ENCODE measurements around the gene SLC28A3.

The SLC28A3 gene

GRCh38 chr9:84241817-84242373 lies 98.7 kb downstream of the SLC28A3 start:
- no peak for DNase-seq (ENCODE audit: low spot score)

DNA sequence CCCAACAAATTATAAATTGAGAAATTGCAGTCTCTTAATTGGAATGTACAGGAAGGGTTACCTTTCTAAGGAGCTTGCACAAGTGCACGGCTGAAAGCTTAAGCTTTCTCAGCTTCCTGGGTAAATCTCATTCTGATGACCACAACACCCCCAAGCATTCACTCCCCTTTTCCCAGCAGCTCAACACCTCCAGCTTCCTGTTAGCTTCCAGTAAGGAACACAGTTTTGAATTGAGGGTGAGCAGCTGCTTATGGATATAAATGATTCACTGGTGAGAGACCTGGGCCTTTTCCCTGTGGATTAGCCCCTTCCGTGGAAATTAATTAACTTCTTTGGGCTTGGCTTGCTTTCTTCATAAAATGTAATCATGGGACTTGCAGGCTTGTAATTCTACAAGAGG lies 101.2 kb downstream of the SLC28A3 start:
- DNase-seq (ENCODE audit: low spot score) = no peak

DNA sequence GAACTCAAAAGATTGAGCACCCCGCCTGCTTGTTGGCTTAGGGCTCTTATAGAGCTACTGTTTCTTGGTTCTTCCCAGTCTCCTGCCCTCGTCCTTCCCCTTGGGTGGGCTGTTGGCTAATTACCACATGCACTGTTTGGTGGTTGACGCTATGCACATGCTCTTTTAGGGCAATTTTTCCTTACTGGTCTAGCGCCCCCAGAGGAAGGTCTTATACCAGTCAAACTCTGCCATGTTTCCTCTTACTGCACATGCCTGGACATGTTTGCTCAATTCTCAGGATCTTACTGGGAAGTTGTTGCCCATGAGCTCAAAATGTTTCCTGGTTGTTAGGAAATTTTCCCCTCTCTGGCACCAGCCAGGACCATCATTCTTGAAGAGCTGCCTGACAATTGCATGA lies 101.9 kb downstream of the SLC28A3 start:
- no peak for DNase-seq (ENCODE audit: low spot score)

DNA sequence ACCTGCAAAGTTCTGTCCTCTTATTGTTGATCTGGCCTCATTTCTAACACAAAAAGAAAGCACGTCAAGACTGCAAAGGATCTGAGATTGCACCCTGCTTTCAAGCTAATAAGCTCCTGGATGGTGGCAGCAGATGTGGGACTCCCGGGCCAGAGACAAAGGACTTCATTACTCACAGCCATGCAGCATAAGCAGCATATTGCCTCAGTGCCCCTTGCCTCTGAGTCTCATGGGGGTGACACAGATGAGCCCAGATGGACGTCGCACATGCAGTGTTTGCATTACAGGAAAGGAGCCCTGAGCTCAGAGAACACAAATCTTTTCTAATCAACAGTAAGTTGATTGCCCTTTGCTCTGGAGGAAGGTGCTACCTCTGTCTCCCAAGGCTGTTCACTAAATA lies 105.0 kb downstream of the SLC28A3 start:
- no peak for DNase-seq (ENCODE audit: low spot score)

- DNase-seq (ENCODE audit: low spot score) = no peak
Measured at GRCh38 chr9:84230355-84231145, 110.0 kb downstream of the SLC28A3 start.

DNA sequence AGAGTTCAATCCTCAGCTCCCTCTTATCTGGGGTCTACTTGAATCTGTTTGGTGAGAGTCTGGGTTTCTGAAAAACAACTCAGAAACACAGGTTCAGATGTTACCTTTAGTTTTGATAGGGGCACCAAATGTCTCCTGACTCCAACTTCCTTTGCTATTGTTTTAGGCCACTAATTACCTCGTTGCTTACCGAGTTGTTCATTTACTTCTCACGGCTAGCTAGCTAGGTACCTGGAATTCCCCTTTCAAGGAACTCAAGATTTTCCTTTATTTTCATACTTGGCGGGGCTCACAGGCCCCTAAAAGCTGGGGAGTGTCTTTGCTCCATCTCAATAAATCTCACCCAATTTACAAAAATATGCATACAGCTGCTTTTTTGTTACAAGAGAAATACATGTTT lies 111.4 kb downstream of the SLC28A3 start:
- DNase-seq (ENCODE audit: low spot score) = no peak

- no peak for DNase-seq (ENCODE audit: low spot score)
Measured at GRCh38 chr9:84228130-84228720, 112.3 kb downstream of the SLC28A3 start.

DNA sequence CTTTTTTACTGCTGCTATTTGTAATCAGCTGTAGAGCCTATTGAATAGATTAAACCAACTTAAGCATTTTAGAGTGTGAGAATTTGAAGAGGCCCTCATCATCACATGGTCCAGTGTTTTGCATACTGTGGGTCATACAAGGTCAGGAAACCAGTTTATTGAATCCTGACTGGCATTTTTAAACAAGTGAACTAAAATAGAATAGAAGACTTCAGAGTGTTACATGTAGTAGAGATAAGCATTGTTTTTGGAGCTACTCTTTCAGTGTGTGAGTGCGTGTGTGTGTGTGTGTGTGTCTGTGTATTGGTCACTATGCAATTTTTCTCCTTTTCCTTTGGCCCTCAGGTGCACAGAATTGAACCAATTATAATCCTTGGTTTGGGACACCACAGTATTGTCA lies 114.4 kb downstream of the SLC28A3 start:
- no peak for DNase-seq (ENCODE audit: low spot score)
